Measurements from ENCODE around the gene LCN6.

- TF ChIP-seq POLR2A (IDR thresholded peaks at IDR 0.05) (no peak), CTCF (IDR thresholded peaks at IDR 0.05) (no peak)
Measured at GRCh38 chr9:136707849-136708517, 40.3 kb downstream of the LCN6 start.
